ENCODE data around the gene PLCXD3. TPM values are rescaled to one million over a fixed set of nuclear protein-coding genes. Genes with fewer than 3 reads are reported as not detected.
A peak's percentile ranks its signal among the peaks of the same experiment; 100 is the strongest.

PLCXD3 gene
- polyA plus RNA-seq, 4 donors: 0.27 to 4.4 (median 1.1) TPM

- DNase-seq: no peak
- no peak overlapping the region for H3K4me3 ChIP-seq (ENCODE audit: low read depth in 1 of 3, low read length in 3 of 3)
- no peaks in the 10 kb centered on the region for H3K27me3 ChIP-seq (ENCODE audit: control insufficient read depth in 3 of 3, insufficient read depth in 3 of 3, low read length in 3 of 3)
- WGBS, 3 donors: 32 to 48% (median 41%) methylated on average over 5 of the region's 5 CpGs
- H3K9me3 ChIP-seq (ENCODE audit: control insufficient read depth in 2 of 2, insufficient read depth in 1 of 2, low read depth in 1 of 2, low read length in 1 of 2): no peaks in the 10 kb centered on the region
- no peak for FAIRE-seq
- H3K27ac ChIP-seq (ENCODE audit: low read depth in 1 of 3, low read length in 2 of 3): no peak overlapping the region
- H3K36me3 ChIP-seq (ENCODE audit: control insufficient read depth in 3 of 3, insufficient read depth in 2 of 3, low read depth in 1 of 3, low read length in 3 of 3): no peaks in the 10 kb centered on the region
- H3K4me1 ChIP-seq (ENCODE audit: control insufficient read depth in 3 of 3, insufficient read depth in 2 of 3, low read depth in 1 of 3, low read length in 2 of 3): no peaks in the 10 kb centered on the region
Observed at GRCh38 chr5:41527201-41527779, 16.9 kb upstream of the PLCXD3 start.

GRCh38 chr5:41526699-41527098, 16.3 kb upstream of the PLCXD3 start:
- Histone ChIP-seq H3K4me3 (ENCODE audit: low read depth in 1 of 3, low read length in 3 of 3) (no peak overlapping the region), H3K27ac (ENCODE audit: low read depth in 1 of 3, low read length in 2 of 3) (no peak overlapping the region), H3K4me1 (ENCODE audit: control insufficient read depth in 3 of 3, insufficient read depth in 2 of 3, low read depth in 1 of 3, low read length in 2 of 3) (no peaks in the 10 kb centered on the region), H3K9me3 (ENCODE audit: control insufficient read depth in 2 of 2, insufficient read depth in 1 of 2, low read depth in 1 of 2, low read length in 1 of 2) (no peaks in the 10 kb centered on the region), H3K27me3 (ENCODE audit: control insufficient read depth in 3 of 3, insufficient read depth in 3 of 3, low read length in 3 of 3) (no peaks in the 10 kb centered on the region), H3K36me3 (ENCODE audit: control insufficient read depth in 3 of 3, insufficient read depth in 2 of 3, low read depth in 1 of 3, low read length in 3 of 3) (no peaks in the 10 kb centered on the region)
- DNase-seq (no peak), FAIRE-seq (no peak)
- 29 to 57% (median 35%) methylated on average over 4 of the region's 4 CpGs for WGBS, 3 donors

GRCh38 chr5:41524174-41524573, 13.8 kb upstream of the PLCXD3 start:
- no peak for FAIRE-seq
- DNase-seq: no peak
- H3K4me1 ChIP-seq (ENCODE audit: control insufficient read depth in 3 of 3, insufficient read depth in 2 of 3, low read depth in 1 of 3, low read length in 2 of 3): no peaks in the 10 kb centered on the region

DNA sequence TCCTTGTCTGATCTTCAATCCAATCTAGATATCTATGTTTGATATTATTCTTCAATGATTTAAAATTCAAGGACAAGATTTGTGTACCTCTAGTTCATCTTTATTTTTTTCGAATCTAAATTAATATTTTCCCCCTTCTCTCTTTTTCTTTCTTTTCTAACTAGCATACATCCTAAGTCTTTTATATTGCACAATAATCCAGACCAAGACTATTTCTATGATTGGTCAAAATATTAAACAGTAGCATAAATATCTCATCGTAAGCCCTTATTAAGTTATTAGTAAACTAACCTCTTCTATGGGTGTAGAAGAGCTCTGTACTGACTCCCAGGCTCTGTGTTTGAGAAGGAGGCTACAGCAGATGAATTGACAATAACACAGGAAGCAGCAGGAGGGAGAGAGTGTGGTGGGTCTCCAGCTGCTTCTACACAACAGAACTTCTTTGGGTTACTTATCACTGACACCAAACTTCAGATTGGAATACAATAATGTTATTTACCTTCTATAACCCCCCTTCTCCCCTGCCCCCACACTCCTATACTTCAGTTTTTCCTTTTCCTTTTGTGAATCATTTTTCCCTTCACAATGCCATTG, 11.9 kb upstream of the PLCXD3 start:
- H3K9me3 ChIP-seq (ENCODE audit: control insufficient read depth in 2 of 2, insufficient read depth in 1 of 2, low read depth in 1 of 2, low read length in 1 of 2): no peaks in the 10 kb centered on the region
- no peak for DNase-seq
- WGBS, 3 donors: 68 to 79% (median 77%) methylated on average over 2 of the region's 2 CpGs
- H3K36me3 ChIP-seq (ENCODE audit: control insufficient read depth in 3 of 3, insufficient read depth in 2 of 3, low read depth in 1 of 3, low read length in 3 of 3): no peaks in the 10 kb centered on the region
- H3K27ac ChIP-seq (ENCODE audit: low read depth in 1 of 3, low read length in 2 of 3): no peak overlapping the region
- H3K4me1 ChIP-seq (ENCODE audit: control insufficient read depth in 3 of 3, insufficient read depth in 2 of 3, low read depth in 1 of 3, low read length in 2 of 3): no peaks in the 10 kb centered on the region
- no peak for FAIRE-seq
- H3K4me3 ChIP-seq (ENCODE audit: low read depth in 1 of 3, low read length in 3 of 3): no peak overlapping the region
- no peaks in the 10 kb centered on the region for H3K27me3 ChIP-seq (ENCODE audit: control insufficient read depth in 3 of 3, insufficient read depth in 3 of 3, low read length in 3 of 3)

More at GRCh38 chr5:41524174-41524573, 13.8 kb upstream of the PLCXD3 start:
- Histone ChIP-seq H3K27ac (ENCODE audit: low read depth in 1 of 3, low read length in 2 of 3) (no peak overlapping the region), H3K9me3 (ENCODE audit: control insufficient read depth in 2 of 2, insufficient read depth in 1 of 2, low read depth in 1 of 2, low read length in 1 of 2) (no peaks in the 10 kb centered on the region), H3K27me3 (ENCODE audit: control insufficient read depth in 3 of 3, insufficient read depth in 3 of 3, low read length in 3 of 3) (no peaks in the 10 kb centered on the region), H3K4me3 (ENCODE audit: low read depth in 1 of 3, low read length in 3 of 3) (no peak overlapping the region), H3K36me3 (ENCODE audit: control insufficient read depth in 3 of 3, insufficient read depth in 2 of 3, low read depth in 1 of 3, low read length in 3 of 3) (no peaks in the 10 kb centered on the region)

DNA sequence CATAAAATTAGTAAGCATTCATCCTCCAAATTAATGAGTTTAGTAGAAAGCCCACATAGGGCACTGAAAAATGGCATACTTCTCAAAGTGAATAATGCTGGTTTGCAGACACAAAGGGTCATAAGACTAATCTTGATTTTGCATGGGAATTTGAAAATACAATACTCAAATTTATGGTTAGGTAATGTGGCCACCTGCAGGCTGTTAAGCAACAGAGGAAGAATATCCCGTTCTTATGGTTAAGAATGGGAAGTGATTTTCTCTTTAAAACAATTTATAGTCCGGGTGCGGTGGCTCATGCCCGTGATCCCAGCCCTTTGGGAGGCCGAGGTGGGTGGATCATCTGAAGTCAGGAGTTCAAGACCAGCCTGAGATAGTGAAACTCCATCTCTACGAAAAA, 9.4 kb upstream of the PLCXD3 start:
- Histone ChIP-seq H3K4me1 (ENCODE audit: control insufficient read depth in 3 of 3, insufficient read depth in 2 of 3, low read depth in 1 of 3, low read length in 2 of 3) (no peaks in the 10 kb centered on the region), H3K27me3 (ENCODE audit: control insufficient read depth in 3 of 3, insufficient read depth in 3 of 3, low read length in 3 of 3) (peaks cover 0 to 3% (median 0%) of the 10 kb centered on the region in 3 donors), H3K4me3 (ENCODE audit: low read depth in 1 of 3, low read length in 3 of 3) (no peak overlapping the region), H3K9me3 (ENCODE audit: control insufficient read depth in 2 of 2, insufficient read depth in 1 of 2, low read depth in 1 of 2, low read length in 1 of 2) (no peaks in the 10 kb centered on the region), H3K27ac (ENCODE audit: low read depth in 1 of 3, low read length in 2 of 3) (no peak overlapping the region), H3K36me3 (ENCODE audit: control insufficient read depth in 3 of 3, insufficient read depth in 2 of 3, low read depth in 1 of 3, low read length in 3 of 3) (no peaks in the 10 kb centered on the region)
- DNase-seq: peak in 1 of 2 donors; percentile 29
- 21 to 59% (median 40%) methylated on average over 6 of the region's 6 CpGs for WGBS, 3 donors
- FAIRE-seq: no peak

DNA sequence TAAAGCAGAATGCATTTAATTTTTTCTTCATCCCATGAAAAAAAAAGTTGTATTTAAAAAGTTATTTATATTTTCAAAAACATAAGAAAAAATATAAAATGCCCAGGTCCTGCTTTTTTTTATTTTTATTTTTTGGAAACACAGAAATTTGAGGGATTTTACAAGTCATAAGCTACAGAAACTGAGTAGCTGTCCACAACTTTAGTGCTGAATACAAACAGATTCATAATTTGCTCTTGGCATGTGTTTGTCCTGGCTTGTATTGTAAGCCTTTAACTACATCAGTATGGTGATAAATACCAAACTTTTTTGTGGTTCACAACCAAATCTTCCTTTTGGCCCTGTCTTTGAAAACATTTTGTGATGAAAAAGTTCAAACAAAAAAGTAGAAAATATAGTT, 7.5 kb upstream of the PLCXD3 start:
- Histone ChIP-seq H3K4me1 (ENCODE audit: control insufficient read depth in 3 of 3, insufficient read depth in 2 of 3, low read depth in 1 of 3, low read length in 2 of 3) (no peaks in the 10 kb centered on the region), H3K4me3 (ENCODE audit: low read depth in 1 of 3, low read length in 3 of 3) (no peak overlapping the region), H3K27me3 (ENCODE audit: control insufficient read depth in 3 of 3, insufficient read depth in 3 of 3, low read length in 3 of 3) (peaks cover 0 to 3% (median 0%) of the 10 kb centered on the region in 3 donors), H3K9me3 (ENCODE audit: control insufficient read depth in 2 of 2, insufficient read depth in 1 of 2, low read depth in 1 of 2, low read length in 1 of 2) (no peaks in the 10 kb centered on the region), H3K36me3 (ENCODE audit: control insufficient read depth in 3 of 3, insufficient read depth in 2 of 3, low read depth in 1 of 3, low read length in 3 of 3) (no peaks in the 10 kb centered on the region), H3K27ac (ENCODE audit: low read depth in 1 of 3, low read length in 2 of 3) (no peak overlapping the region)
- FAIRE-seq (no peak), DNase-seq (peak in 1 of 2 donors; percentile 24)

DNA sequence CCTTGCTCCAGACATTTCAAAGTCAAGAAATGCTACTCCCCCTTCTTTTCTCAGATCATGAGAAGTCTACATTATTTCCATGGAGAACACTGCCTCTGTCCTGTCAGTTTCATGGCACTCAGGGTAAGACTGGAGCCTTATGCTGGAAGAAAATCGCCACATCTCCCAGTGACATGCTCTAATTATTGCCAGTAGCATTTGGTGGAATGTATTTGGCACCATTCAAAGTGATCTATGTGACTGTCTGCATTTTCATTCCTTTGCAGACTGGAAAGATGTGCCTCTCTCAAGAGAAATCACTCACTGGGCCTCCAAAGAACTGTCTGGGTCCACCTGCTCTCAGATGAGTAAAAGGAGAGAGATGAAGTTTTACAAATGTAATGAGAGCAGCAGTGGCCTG, 840 bp upstream of the PLCXD3 start:
- H3K27ac ChIP-seq (ENCODE audit: low read depth in 1 of 3, low read length in 2 of 3): no peak overlapping the region
- H3K4me1 ChIP-seq (ENCODE audit: control insufficient read depth in 3 of 3, insufficient read depth in 2 of 3, low read depth in 1 of 3, low read length in 2 of 3): peaks cover 0 to 4% (median 0%) of the 10 kb centered on the region in 3 donors
- DNase-seq: no peak
- H3K9me3 ChIP-seq (ENCODE audit: control insufficient read depth in 2 of 2, insufficient read depth in 1 of 2, low read depth in 1 of 2, low read length in 1 of 2): no peaks in the 10 kb centered on the region
- no peaks in the 10 kb centered on the region for H3K36me3 ChIP-seq (ENCODE audit: control insufficient read depth in 3 of 3, insufficient read depth in 2 of 3, low read depth in 1 of 3, low read length in 3 of 3)
- no peak for FAIRE-seq
- 77 to 88% (median 88%) methylated on average over 1 of the region's 1 CpG for WGBS, 3 donors
- no peak overlapping the region for H3K4me3 ChIP-seq (ENCODE audit: low read depth in 1 of 3, low read length in 3 of 3)
- H3K27me3 ChIP-seq (ENCODE audit: control insufficient read depth in 3 of 3, insufficient read depth in 3 of 3, low read length in 3 of 3): peaks cover 0 to 22% (median 14%) of the 10 kb centered on the region in 3 donors

GRCh38 chr5:41509399-41510175, 814 bp downstream of the PLCXD3 start:
- H3K4me1 ChIP-seq (ENCODE audit: control insufficient read depth in 3 of 3, insufficient read depth in 2 of 3, low read depth in 1 of 3, low read length in 2 of 3): peaks cover 0 to 4% (median 0%) of the 10 kb centered on the region in 3 donors
- no peak for FAIRE-seq
- 22 to 30% (median 23%) methylated on average over 35 of the region's 35 CpGs for WGBS, 3 donors
- no peaks in the 10 kb centered on the region for H3K36me3 ChIP-seq (ENCODE audit: control insufficient read depth in 3 of 3, insufficient read depth in 2 of 3, low read depth in 1 of 3, low read length in 3 of 3)
- peaks cover 0 to 22% (median 14%) of the 10 kb centered on the region in 3 donors for H3K27me3 ChIP-seq (ENCODE audit: control insufficient read depth in 3 of 3, insufficient read depth in 3 of 3, low read length in 3 of 3)
- DNase-seq: no peak
- H3K9me3 ChIP-seq (ENCODE audit: control insufficient read depth in 2 of 2, insufficient read depth in 1 of 2, low read depth in 1 of 2, low read length in 1 of 2): no peaks in the 10 kb centered on the region
- H3K27ac ChIP-seq (ENCODE audit: low read depth in 1 of 3, low read length in 2 of 3): no peak overlapping the region
- H3K4me3 ChIP-seq (ENCODE audit: low read depth in 1 of 3, low read length in 3 of 3): peak overlapping the region in 1 of 3 donors; percentile 53

All from small intestine (tissue), 7 donors.